Thyroid gland (tissue), 4 donors: Measurements from ENCODE around the gene MED28. TPM values are rescaled to one million over a fixed set of nuclear protein-coding genes. Genes with fewer than 3 reads are reported as not detected.

Experiments used
- DNase-seq, 2 donors: peaks; one replicate each; pipeline ENCODE4 v3.0.0-alpha.2; 2019
- H3K27ac ChIP-seq, 3 donors: fragments of 200-600 bp; sonication (generic); 1 replicate in 2 of 3; 2 replicates in 1 of 3; pipeline ENCODE4 v1.5.1; 2016 to 2019; ENCODE audit warnings: mild to moderate bottlenecking in 1 of 3, moderate library complexity in 1 of 3
- H3K27me3 ChIP-seq: fragments of 200-600 bp; sonication (generic); one replicate; pipeline ENCODE4 v1.5.1; 2019
- H3K36me3 ChIP-seq, 2 donors: fragments of 200-600 bp; sonication (generic); one replicate each; pipeline ENCODE4 v1.5.1; 2016 to 2019
- H3K4me1 ChIP-seq, 2 donors: fragments of 200-600 bp; sonication (generic); one replicate each; pipeline ENCODE4 v1.5.1; 2017 to 2019
- H3K4me3 ChIP-seq, 3 donors: fragments of 200-600 bp; sonication (generic); replicated peaks in 1 of 3; 1 replicate in 2 of 3; 2 replicates in 1 of 3; pipeline ENCODE4 v1.5.1; 2016; ENCODE audit warnings: mild to moderate bottlenecking in 1 of 3
- H3K9me3 ChIP-seq: fragments of 200-600 bp; sonication (generic); one replicate; pipeline ENCODE4 v1.5.1; 2017
- CTCF ChIP-seq, 6 experiments: fragments of 200-600 bp in 3 of 6; fragments of 450-650 bp in 3 of 6; sonication (generic) in 3 of 6; IDR thresholded peaks; one replicate each; pipeline ENCODE4 v1.5.1; 2016 to 2019; ENCODE audit warnings: antibody characterized with exemption in 6 of 6, mild to moderate bottlenecking in 2 of 6, inconsistent platforms in 1 of 6, moderate library complexity in 1 of 6
- POLR2A ChIP-seq, 2 donors: fragments of 450-650 bp; IDR thresholded peaks; one replicate each; pipeline ENCODE4 v1.6.1; 2017; ENCODE audit warnings: antibody characterized with exemption in 2 of 2, mild to moderate bottlenecking in 2 of 2, moderate library complexity in 1 of 2
- WGBS, 2 donors: methylation state at CpG; one replicate each; pipeline ENCODE4 v1.1.5; 2017; 5-methylcytosine and 5-hydroxymethylcytosine counted together
- intact Hi-C: fragments of 100-400 bp; cut with DNase I; formaldehyde crosslinking; loops from one replicate; pipeline ENCODE4 v1.15.1; 2023
- total RNA-seq, 4 donors: library from RNA; depleted of rRNA; stranded (reverse); fragments of >200 nt; gene quantifications; one replicate each; pipeline ENCODE4 v1.2.3, GENCODE V29; 2016

Gene MED28
- total RNA-seq, 4 donors from 2014 or later, result 14.9 to 25.6 (median 19.4) TPM

DNA sequence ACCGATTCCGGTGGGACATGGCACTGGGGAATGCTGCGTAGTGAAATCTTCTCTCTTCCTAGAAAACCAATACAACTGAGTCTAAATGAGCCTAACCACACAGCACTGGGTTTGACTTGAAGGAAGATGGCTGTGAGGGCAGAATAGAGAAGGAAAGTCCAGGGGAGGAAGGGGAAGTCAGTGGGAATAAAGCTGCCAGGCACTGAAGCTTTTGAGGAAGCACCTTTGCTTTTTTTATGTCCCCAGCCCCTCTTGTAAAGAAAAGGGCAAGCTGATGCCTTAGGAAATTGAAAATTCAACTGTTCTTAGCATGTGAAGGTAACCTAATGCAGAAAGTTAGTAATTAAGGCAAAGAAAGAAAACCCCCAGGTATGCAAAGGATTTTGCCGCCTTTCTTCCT lies 20.6 kb downstream of the MED28 start:
- Histone ChIP-seq H3K9me3 (no peaks in the 10 kb centered on the region), H3K4me1 (no peaks in the 10 kb centered on the region), H3K27me3 (no peaks in the 10 kb centered on the region), H3K36me3 (peaks cover 18 to 27% of the 10 kb centered on the region in 2 donors), H3K27ac (no peak overlapping the region), H3K4me3 (no peak overlapping the region)
- DNase-seq, result no peak
- no peak for TF ChIP-seq CTCF (IDR thresholded peaks at IDR 0.05)
- TF ChIP-seq POLR2A (IDR thresholded peaks at IDR 0.05), result no peak
- WGBS, 2 donors, result 95 to 96% methylated on average over 4 of the region's 4 CpGs
- intact Hi-C loops, result no loop called here

DNA sequence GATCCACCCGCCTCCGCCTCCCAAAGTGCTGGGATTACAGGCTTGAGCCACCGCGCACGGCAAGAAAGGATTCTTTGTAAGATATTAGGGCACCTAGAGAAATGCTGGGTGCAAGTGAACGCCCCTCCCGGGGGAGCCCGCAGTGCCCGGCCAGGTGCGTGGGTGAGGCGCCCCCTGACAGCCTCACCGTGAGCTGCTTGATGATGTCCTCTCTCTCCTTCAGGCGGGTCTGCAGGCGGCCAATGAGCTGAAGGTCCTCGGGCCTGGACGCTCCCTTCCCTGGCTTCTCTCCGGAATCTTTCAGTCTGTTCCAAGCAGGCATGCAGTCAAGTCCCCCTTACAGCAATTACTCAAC lies 21.9 kb downstream of the MED28 start:
- Histone ChIP-seq H3K36me3 (peaks cover 18 to 24% of the 10 kb centered on the region in 2 donors), H3K9me3 (no peaks in the 10 kb centered on the region), H3K27ac (no peak overlapping the region), H3K27me3 (no peaks in the 10 kb centered on the region), H3K4me1 (no peaks in the 10 kb centered on the region), H3K4me3 (no peak overlapping the region)
- TF ChIP-seq CTCF (IDR thresholded peaks at IDR 0.05) (no peak), POLR2A (IDR thresholded peaks at IDR 0.05) (no peak)
- DNase-seq, result no peak
- intact Hi-C loops, result no loop called here
- 91 to 92% methylated on average over 12 to 17 of the region's 17 CpGs for WGBS, 2 donors

DNA sequence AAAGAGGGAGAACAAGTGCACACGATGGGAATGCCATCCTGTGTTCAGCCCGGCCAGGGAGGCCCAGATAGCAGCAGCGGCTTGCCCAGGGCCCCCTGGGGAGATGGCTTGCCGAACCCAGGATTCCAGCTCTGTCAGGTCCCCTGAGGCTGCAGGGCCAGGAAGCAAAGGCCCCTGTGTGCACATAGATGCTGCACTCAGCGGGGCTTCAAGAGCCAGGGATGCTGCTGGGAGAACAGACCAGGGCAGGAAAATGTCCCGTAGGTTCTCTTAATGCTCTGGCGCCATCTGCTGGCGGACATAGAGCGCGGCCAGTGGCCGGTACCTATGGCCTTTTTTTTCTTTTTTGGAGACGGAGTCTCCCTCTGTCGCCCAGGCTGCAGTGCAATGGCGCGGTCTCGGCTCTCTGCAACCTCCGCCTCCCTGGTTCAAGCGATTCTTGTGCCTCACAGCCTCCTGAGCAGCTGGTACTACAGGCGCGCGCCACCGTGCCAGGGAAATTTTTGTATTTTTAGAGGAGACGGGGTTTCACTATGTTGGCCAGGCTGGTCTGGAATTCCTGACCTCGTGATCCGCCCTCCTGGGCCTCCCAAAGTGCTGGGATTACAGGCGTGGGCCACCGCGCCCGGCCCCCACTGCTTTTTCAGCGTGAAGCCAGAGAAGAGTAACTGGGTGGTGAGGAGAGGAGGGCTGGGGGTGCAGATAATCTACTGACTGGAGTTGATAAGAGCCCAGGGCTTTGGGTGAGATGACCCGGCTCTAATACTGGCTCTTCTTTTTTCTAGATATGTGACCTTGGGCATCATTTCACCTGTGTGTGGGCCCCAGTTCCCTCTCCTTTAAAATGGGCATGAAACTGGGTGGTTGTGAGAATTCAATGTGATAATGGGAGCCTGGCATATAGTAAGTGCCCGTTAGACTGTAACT lies 22.5 kb downstream of the MED28 start:
- H3K4me1 ChIP-seq, result no peaks in the 10 kb centered on the region
- peaks cover 14 to 17% of the 10 kb centered on the region in 2 donors for H3K36me3 ChIP-seq
- 58 to 61% methylated on average over 27 to 31 of the region's 32 CpGs for WGBS, 2 donors
- H3K9me3 ChIP-seq, result no peaks in the 10 kb centered on the region
- H3K27ac ChIP-seq, result no peak overlapping the region
- TF ChIP-seq POLR2A (IDR thresholded peaks at IDR 0.05) (no peak), CTCF (IDR thresholded peaks at IDR 0.05) (peak; percentile 61 to 90 (median 72))
- peak; percentile 62 to 73 for DNase-seq
- no peak overlapping the region for H3K4me3 ChIP-seq
- no peaks in the 10 kb centered on the region for H3K27me3 ChIP-seq
- intact Hi-C loops, result no loop called here

- Histone ChIP-seq H3K27ac (no peak overlapping the region), H3K27me3 (no peaks in the 10 kb centered on the region), H3K36me3 (peaks cover 4 to 8% of the 10 kb centered on the region in 2 donors), H3K9me3 (no peaks in the 10 kb centered on the region), H3K4me3 (no peak overlapping the region), H3K4me1 (no peaks in the 10 kb centered on the region)
- TF ChIP-seq CTCF (IDR thresholded peaks at IDR 0.05) (no peak), POLR2A (IDR thresholded peaks at IDR 0.05) (no peak)
- intact Hi-C loops, result no loop called here
- 87 to 100% methylated on average over 1 to 7 of the region's 7 CpGs for WGBS, 2 donors
- DNase-seq, result no peak
These were observed 24.7 kb downstream of the MED28 start for GRCh38 chr4:17639136-17639535.

DNA sequence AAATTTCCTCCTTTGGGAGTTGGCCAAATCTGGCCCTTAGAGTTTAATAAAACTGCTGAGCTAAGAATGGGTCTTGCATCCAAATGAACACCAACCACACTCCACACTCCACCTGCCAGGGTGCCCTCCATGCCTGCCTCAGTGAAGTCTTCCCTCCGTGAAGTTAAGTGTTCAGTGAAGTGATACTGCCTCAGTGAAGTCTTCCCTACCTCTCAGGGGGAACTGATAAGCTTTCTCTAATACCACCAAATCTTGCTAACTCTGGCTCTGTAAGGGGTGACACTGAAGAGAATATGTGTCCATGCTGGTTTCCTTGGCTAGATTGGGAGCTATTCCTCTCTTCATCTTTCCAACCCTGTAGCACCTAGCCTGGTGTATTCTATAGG lies 27.9 kb downstream of the MED28 start:
- H3K4me1 ChIP-seq, result no peaks in the 10 kb centered on the region
- H3K4me3 ChIP-seq, result no peak overlapping the region
- TF ChIP-seq POLR2A (IDR thresholded peaks at IDR 0.05) (no peak), CTCF (IDR thresholded peaks at IDR 0.05) (no peak)
- intact Hi-C loops, result no loop called here
- H3K27ac ChIP-seq, result no peak overlapping the region
- DNase-seq, result no peak
- WGBS, 2 donors, result 75 to 88% methylated on average over 1 of the region's 1 CpG
- H3K9me3 ChIP-seq, result no peaks in the 10 kb centered on the region
- H3K36me3 ChIP-seq, result no peaks in the 10 kb centered on the region
- H3K27me3 ChIP-seq, result no peaks in the 10 kb centered on the region
